WTC11 (cell line): Measurements from ENCODE around the gene OLFM2.

Experiments
- AFF4 ChIP-seq: sonication (generic); formaldehyde crosslinking; IDR thresholded peaks from 2 replicates; pipeline ENCODE4 v1.8.1; 2023; ENCODE audit warnings: mild to moderate bottlenecking, missing genetic modification reagents, borderline replicate concordance
- ATF1 ChIP-seq: sonication (generic); formaldehyde crosslinking; IDR thresholded peaks from 2 replicates; pipeline ENCODE4 v1.8.1; 2023; ENCODE audit warnings: mild to moderate bottlenecking, moderate library complexity, missing genetic modification reagents
- FOXJ3 ChIP-seq: sonication (generic); formaldehyde crosslinking; IDR thresholded peaks from 2 replicates; pipeline ENCODE4 v1.9.0; 2021; ENCODE audit warnings: missing genetic modification reagents, mild to moderate bottlenecking, borderline replicate concordance
- FOXP1 ChIP-seq: sonication (generic); formaldehyde crosslinking; IDR thresholded peaks from 2 replicates; pipeline ENCODE4 v1.8.0; 2022; ENCODE audit warnings: missing genetic modification reagents, mild to moderate bottlenecking, moderate library complexity, borderline replicate concordance
- JUN ChIP-seq: sonication (generic); formaldehyde crosslinking; IDR thresholded peaks from 2 replicates; pipeline ENCODE4 v1.8.0; 2023; ENCODE audit warnings: mild to moderate bottlenecking, missing genetic modification reagents
- MLX ChIP-seq: sonication (generic); formaldehyde crosslinking; IDR thresholded peaks from 2 replicates; pipeline ENCODE4 v1.8.1; 2023; ENCODE audit warnings: mild to moderate bottlenecking, missing genetic modification reagents, moderate library complexity
- NFYB ChIP-seq: sonication (generic); formaldehyde crosslinking; conservative IDR thresholded peaks from 2 replicates; pipeline ENCODE4 v1.8.0; 2022; ENCODE audit warnings: low read depth, missing genetic modification reagents
- ZNF121 ChIP-seq: sonication (generic); formaldehyde crosslinking; IDR thresholded peaks from 2 replicates; pipeline ENCODE4 v1.8.0; 2023; ENCODE audit warnings: missing genetic modification reagents
- ZNF423 ChIP-seq: fragments of 250-450 bp; sonication (Bioruptor Pico); IDR thresholded peaks from 2 replicates; pipeline ENCODE4 v2.1.2; 2022; ENCODE audit warnings: mild to moderate bottlenecking, moderate library complexity
- ZNF512 ChIP-seq: sonication (generic); formaldehyde crosslinking; IDR thresholded peaks from 2 replicates; pipeline ENCODE4 v1.8.1; 2022; ENCODE audit warnings: missing genetic modification reagents, borderline replicate concordance
- TF ChIP-seq, protein P1 (sequence below): sonication (generic); formaldehyde crosslinking; IDR thresholded peaks from 2 replicates; pipeline ENCODE4 v1.8.1; 2023; ENCODE audit warnings: mild to moderate bottlenecking, missing genetic modification reagents, moderate library complexity
- TF ChIP-seq, protein P2 (sequence below): fragments of 200-600 bp; IDR thresholded peaks from 2 replicates; pipeline ENCODE4 v1.8.0; 2022; ENCODE audit warnings: antibody characterized with exemption
- TF ChIP-seq, protein P3 (sequence below): sonication (generic); formaldehyde crosslinking; IDR thresholded peaks from 2 replicates; pipeline ENCODE4 v1.8.0; 2023; ENCODE audit warnings: missing genetic modification reagents, mild to moderate bottlenecking, borderline replicate concordance

GRCh38 chr19:9857076-9857721, 79.1 kb downstream of the OLFM2 start:
- TF ChIP-seq AFF4 (CRISPR knock-in tag) (no peak), MLX (CRISPR knock-in tag) (no peak), ZNF512 (no peak), JUN (CRISPR knock-in tag) (no peak), ATF1 (CRISPR knock-in tag) (no peak), FOXJ3 (CRISPR knock-in tag) (no peak), FOXP1 (CRISPR knock-in tag) (no peak), ZNF423 (CRISPR knock-in tag) (no peak), NFYB (CRISPR knock-in tag) (no peak), ZNF121 (no peak)
- TF ChIP-seq, protein P1, sequence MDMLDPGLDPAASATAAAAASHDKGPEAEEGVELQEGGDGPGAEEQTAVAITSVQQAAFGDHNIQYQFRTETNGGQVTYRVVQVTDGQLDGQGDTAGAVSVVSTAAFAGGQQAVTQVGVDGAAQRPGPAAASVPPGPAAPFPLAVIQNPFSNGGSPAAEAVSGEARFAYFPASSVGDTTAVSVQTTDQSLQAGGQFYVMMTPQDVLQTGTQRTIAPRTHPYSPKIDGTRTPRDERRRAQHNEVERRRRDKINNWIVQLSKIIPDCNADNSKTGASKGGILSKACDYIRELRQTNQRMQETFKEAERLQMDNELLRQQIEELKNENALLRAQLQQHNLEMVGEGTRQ (CRISPR knock-in tag), result no peak
- TF ChIP-seq, protein P2, sequence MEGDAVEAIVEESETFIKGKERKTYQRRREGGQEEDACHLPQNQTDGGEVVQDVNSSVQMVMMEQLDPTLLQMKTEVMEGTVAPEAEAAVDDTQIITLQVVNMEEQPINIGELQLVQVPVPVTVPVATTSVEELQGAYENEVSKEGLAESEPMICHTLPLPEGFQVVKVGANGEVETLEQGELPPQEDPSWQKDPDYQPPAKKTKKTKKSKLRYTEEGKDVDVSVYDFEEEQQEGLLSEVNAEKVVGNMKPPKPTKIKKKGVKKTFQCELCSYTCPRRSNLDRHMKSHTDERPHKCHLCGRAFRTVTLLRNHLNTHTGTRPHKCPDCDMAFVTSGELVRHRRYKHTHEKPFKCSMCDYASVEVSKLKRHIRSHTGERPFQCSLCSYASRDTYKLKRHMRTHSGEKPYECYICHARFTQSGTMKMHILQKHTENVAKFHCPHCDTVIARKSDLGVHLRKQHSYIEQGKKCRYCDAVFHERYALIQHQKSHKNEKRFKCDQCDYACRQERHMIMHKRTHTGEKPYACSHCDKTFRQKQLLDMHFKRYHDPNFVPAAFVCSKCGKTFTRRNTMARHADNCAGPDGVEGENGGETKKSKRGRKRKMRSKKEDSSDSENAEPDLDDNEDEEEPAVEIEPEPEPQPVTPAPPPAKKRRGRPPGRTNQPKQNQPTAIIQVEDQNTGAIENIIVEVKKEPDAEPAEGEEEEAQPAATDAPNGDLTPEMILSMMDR, result no peak
- TF ChIP-seq, protein P3, sequence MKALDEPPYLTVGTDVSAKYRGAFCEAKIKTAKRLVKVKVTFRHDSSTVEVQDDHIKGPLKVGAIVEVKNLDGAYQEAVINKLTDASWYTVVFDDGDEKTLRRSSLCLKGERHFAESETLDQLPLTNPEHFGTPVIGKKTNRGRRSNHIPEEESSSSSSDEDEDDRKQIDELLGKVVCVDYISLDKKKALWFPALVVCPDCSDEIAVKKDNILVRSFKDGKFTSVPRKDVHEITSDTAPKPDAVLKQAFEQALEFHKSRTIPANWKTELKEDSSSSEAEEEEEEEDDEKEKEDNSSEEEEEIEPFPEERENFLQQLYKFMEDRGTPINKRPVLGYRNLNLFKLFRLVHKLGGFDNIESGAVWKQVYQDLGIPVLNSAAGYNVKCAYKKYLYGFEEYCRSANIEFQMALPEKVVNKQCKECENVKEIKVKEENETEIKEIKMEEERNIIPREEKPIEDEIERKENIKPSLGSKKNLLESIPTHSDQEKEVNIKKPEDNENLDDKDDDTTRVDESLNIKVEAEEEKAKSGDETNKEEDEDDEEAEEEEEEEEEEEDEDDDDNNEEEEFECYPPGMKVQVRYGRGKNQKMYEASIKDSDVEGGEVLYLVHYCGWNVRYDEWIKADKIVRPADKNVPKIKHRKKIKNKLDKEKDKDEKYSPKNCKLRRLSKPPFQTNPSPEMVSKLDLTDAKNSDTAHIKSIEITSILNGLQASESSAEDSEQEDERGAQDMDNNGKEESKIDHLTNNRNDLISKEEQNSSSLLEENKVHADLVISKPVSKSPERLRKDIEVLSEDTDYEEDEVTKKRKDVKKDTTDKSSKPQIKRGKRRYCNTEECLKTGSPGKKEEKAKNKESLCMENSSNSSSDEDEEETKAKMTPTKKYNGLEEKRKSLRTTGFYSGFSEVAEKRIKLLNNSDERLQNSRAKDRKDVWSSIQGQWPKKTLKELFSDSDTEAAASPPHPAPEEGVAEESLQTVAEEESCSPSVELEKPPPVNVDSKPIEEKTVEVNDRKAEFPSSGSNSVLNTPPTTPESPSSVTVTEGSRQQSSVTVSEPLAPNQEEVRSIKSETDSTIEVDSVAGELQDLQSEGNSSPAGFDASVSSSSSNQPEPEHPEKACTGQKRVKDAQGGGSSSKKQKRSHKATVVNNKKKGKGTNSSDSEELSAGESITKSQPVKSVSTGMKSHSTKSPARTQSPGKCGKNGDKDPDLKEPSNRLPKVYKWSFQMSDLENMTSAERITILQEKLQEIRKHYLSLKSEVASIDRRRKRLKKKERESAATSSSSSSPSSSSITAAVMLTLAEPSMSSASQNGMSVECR (CRISPR knock-in tag), result no peak
